PFSK-1 (cell line): ENCODE measurements around the gene RUNX1.

ENCODE experiments used
- FOXP2 ChIP-seq: optimal IDR thresholded peaks from 2 replicates; pipeline ENCODE3; 2011; ENCODE audit warnings: borderline replicate concordance, control low read depth, inconsistent platforms; ENCODE audit not compliant: insufficient read depth; ENCODE audit errors: extremely low read length, extremely low read depth
- POLR2AphosphoS5 ChIP-seq: IDR thresholded peaks from 2 replicates; pipeline ENCODE4 v1.6.1; 2012; ENCODE audit warnings: low read depth, mild to moderate bottlenecking, control low read depth, low read length, moderate library complexity
- REST ChIP-seq, 2 experiments: IDR thresholded peaks; 2 replicates each; pipeline versions ENCODE4 v1.6.1 to v1.8.0; 2011 to 2012; ENCODE audit warnings: low read depth in 2 of 2, low read length in 2 of 2, control low read depth in 1 of 2, inconsistent platforms in 1 of 2, mild to moderate bottlenecking in 1 of 2, moderate library complexity in 1 of 2; ENCODE audit not compliant: insufficient read depth in 1 of 2
- SIN3A ChIP-seq: IDR thresholded peaks from 2 replicates; pipeline ENCODE4 v1.6.1; 2012; ENCODE audit warnings: mild to moderate bottlenecking, low read length, moderate library complexity, borderline replicate concordance; ENCODE audit not compliant: insufficient read depth
- TAF1 ChIP-seq: IDR thresholded peaks from 2 replicates; pipeline ENCODE4 v1.6.1; 2012; ENCODE audit warnings: low read length, control low read depth, borderline replicate concordance; ENCODE audit not compliant: insufficient read depth

Gene RUNX1

GRCh38 chr21:34858559-34858958 is 190.5 kb downstream of the RUNX1 start:
- no peak for TF ChIP-seq TAF1
- no peak for TF ChIP-seq POLR2AphosphoS5
- no peak for TF ChIP-seq SIN3A
- no peak for TF ChIP-seq FOXP2
- no peak for TF ChIP-seq REST (IDR thresholded peaks at IDR 0.05; ENCODE audit: insufficient read depth in 1 of 2, low read depth in 2 of 2, low read length in 2 of 2)

GRCh38 chr21:34857874-34858273 is 191.2 kb downstream of the RUNX1 start:
- TF ChIP-seq POLR2AphosphoS5 (no peak), REST (IDR thresholded peaks at IDR 0.05; ENCODE audit: insufficient read depth in 1 of 2, low read depth in 2 of 2, low read length in 2 of 2) (no peak)

- TF ChIP-seq REST (IDR thresholded peaks at IDR 0.05; ENCODE audit: insufficient read depth in 1 of 2, low read depth in 2 of 2, low read length in 2 of 2): no peak
These were observed 191.9 kb downstream of the RUNX1 start for GRCh38 chr21:34857122-34857713.

GRCh38 chr21:34852448-34852847 is 196.7 kb downstream of the RUNX1 start:
- TF ChIP-seq TAF1 (no peak), FOXP2 (no peak), POLR2AphosphoS5 (no peak), SIN3A (no peak), REST (IDR thresholded peaks at IDR 0.05; ENCODE audit: insufficient read depth in 1 of 2, low read depth in 2 of 2, low read length in 2 of 2) (no peak)

GRCh38 chr21:34850166-34850690 is 198.9 kb downstream of the RUNX1 start:
- no peak for TF ChIP-seq POLR2AphosphoS5
- TF ChIP-seq SIN3A: no peak
- no peak for TF ChIP-seq TAF1
- no peak for TF ChIP-seq FOXP2
- no peak for TF ChIP-seq REST (IDR thresholded peaks at IDR 0.05; ENCODE audit: insufficient read depth in 1 of 2, low read depth in 2 of 2, low read length in 2 of 2)
